ENCODE data around the gene EFR3B. TPM values are rescaled to one million over a fixed set of nuclear protein-coding genes. Genes with fewer than 3 reads are reported as not detected.
"Not testable (repeated sequence)": the region's sequence is repeated elsewhere in the genome, so short reads cannot be mapped to it uniquely, and the experiment has no call there.

Gene EFR3B
- total RNA-seq, 1 donor from 2014 or later: 0.07 TPM

DNA sequence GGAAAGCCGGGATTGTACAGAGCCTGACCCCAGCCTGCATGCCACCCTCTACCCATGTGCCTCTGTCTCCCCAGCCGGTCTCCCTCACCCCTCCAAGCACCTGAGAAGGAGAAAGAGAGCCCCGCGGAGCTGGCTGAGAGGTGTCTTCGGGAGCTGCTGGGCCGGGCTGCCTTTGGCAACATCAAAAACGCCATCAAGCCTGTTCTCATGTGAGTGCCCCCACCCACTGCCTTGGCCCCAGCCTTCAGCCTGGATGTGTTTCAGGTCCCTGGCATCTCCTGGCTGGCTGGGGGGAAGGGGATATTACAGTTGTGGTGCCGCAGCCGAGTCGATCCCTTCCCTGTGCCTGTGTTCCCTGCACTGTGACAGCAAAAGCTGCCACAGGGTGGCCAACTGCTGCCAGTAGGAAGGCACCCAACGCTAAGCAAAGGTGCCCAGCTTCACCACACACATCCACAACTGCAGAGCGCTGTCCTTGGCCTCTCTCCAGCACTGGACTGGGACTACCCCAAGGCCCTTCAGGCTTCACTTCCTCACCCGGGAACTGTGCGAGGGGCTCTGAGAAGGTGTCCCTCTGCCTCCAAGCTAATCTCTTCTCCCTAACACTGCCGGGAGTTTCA lies 88.1 kb downstream of the EFR3B start:
- Mint-ChIP-seq H3K4me1 (peaks cover 15% of the 10 kb centered on the region), H3K9me3 (no peaks in the 10 kb centered on the region), H3K4me3 (no peak overlapping the region), H3K27ac (no peak overlapping the region), H3K27me3 (peaks cover 33% of the 10 kb centered on the region), H3K36me3 (ENCODE audit: low read depth) (no peaks in the 10 kb centered on the region)
- CTCF ChIA-PET: interaction anchor here (1.3 to 4.1 kb wide), 9 partner anchors 11 to 725 kb away, joined by 3 to 46 read pairs (median 8); no protein-coding TSS in a partner anchor
- TF ChIP-seq, protein P1, sequence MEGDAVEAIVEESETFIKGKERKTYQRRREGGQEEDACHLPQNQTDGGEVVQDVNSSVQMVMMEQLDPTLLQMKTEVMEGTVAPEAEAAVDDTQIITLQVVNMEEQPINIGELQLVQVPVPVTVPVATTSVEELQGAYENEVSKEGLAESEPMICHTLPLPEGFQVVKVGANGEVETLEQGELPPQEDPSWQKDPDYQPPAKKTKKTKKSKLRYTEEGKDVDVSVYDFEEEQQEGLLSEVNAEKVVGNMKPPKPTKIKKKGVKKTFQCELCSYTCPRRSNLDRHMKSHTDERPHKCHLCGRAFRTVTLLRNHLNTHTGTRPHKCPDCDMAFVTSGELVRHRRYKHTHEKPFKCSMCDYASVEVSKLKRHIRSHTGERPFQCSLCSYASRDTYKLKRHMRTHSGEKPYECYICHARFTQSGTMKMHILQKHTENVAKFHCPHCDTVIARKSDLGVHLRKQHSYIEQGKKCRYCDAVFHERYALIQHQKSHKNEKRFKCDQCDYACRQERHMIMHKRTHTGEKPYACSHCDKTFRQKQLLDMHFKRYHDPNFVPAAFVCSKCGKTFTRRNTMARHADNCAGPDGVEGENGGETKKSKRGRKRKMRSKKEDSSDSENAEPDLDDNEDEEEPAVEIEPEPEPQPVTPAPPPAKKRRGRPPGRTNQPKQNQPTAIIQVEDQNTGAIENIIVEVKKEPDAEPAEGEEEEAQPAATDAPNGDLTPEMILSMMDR (IDR thresholded peaks at IDR 0.05): no peak
- POLR2A ChIA-PET: no interaction called here
- DNase-seq (no peak), ATAC-seq (ENCODE audit: low read depth) (no peak)
- intact Hi-C loops (cut with micrococcal nuclease): loop anchor here (1.0 to 2.0 kb wide), 5 partner anchors 37 to 720 kb away; no protein-coding TSS in a partner anchor

DNA sequence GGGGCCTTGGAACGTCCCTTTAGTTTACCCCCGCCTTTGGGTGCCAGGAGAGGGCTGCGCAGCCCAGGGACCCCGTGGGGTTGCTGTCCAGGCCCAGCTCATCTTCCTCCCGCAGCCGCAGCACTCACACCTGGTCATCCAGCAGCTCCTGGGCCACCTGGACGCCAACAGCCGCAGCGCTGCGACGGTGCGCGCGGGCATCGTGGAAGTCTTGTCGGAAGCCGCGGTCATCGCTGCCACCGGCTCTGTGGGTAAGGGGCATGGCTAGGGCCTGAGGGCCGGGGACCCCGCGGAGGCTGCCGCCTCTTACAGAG lies 89.3 kb downstream of the EFR3B start:
- CTCF ChIA-PET: interaction anchor here (1.8 to 4.1 kb wide), 2 partner anchors 155 to 720 kb away, joined by 6 to 46 read pairs; no protein-coding TSS in a partner anchor
- H3K4me1 Mint-ChIP-seq: peaks cover 15% of the 10 kb centered on the region
- no peak overlapping the region for H3K27ac Mint-ChIP-seq
- intact Hi-C loops (cut with micrococcal nuclease): no loop called here
- H3K27me3 Mint-ChIP-seq: peaks cover 41% of the 10 kb centered on the region
- peak overlapping the region; percentile 75 for H3K4me3 Mint-ChIP-seq
- ATAC-seq (ENCODE audit: low read depth): no peak
- DNase-seq: no peak
- H3K9me3 Mint-ChIP-seq: no peaks in the 10 kb centered on the region
- POLR2A ChIA-PET: no interaction called here
- no peaks in the 10 kb centered on the region for H3K36me3 Mint-ChIP-seq (ENCODE audit: low read depth)
- TF ChIP-seq, protein P1 (IDR thresholded peaks at IDR 0.05): no peak

DNA sequence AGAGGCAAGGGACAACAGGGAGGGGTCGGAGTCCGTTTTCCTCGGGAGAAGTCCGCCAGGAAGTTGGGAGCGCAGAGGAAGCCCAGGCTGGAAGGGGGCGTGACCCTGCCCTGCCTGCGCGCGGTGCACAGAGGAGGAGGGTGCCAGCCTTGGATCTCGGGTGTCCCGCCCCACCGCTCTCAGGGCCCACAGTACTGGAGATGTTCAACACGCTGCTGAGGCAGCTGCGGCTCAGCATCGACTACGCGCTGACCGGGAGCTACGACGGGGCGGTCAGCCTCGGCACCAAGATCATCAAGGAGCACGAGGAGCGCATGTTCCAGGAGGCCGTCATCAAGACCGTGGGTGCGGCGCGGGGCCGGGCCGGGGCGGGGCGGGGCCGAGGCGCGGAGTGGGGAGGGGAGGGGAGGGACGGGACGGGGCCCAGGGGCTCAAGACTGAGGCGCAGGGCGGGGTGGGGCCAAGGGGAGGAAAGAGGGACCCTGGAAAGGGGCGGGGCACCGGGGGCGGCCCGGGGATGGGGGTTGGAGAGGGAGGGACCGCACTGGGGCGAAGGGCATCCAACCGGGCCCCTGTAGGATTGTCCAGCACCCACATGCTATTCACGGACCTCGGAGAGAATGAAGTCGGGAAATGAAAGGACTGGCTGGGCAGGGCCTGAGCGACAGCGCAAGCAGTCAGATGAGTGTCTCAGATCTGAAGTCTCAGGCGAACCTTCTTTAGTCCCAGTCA lies 89.9 kb downstream of the EFR3B start:
- peaks cover 44% of the 10 kb centered on the region for H3K27me3 Mint-ChIP-seq
- ChIA-PET POLR2A (no interaction called here), CTCF (interaction anchor here (1.8 kb wide), 1 partner anchor 721 kb away, joined by 6 read pairs; no protein-coding TSS in a partner anchor)
- H3K4me1 Mint-ChIP-seq: peaks cover 15% of the 10 kb centered on the region
- H3K4me3 Mint-ChIP-seq: peak overlapping the region; percentile 75
- ATAC-seq (ENCODE audit: low read depth) (peak; percentile 8), DNase-seq (no peak)
- H3K27ac Mint-ChIP-seq: no peak overlapping the region
- TF ChIP-seq, protein P1 (IDR thresholded peaks at IDR 0.05): no peak
- no peaks in the 10 kb centered on the region for H3K9me3 Mint-ChIP-seq
- no peaks in the 10 kb centered on the region for H3K36me3 Mint-ChIP-seq (ENCODE audit: low read depth)
- intact Hi-C loops (cut with micrococcal nuclease): no loop called here

DNA sequence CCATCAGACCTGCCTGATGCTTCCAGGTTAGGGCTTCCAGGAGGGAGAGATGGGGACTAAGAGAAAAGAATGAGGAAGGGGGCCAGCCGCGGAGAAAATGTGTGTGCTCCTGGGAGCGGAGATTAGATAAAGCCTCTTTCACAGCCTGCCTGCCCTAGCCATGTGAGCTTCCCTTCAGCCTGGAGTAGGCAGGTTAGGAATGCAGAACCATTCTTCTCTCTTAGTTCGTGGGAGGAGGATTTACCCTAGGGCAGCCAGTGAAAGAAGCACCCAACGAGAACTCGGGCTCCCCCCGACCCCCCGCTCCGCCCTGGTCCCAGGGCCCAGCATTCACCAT lies 90.4 kb downstream of the EFR3B start:
- H3K27ac Mint-ChIP-seq: no peak overlapping the region
- CTCF ChIA-PET: no interaction called here
- TF ChIP-seq, protein P1 (IDR thresholded peaks at IDR 0.05): no peak
- H3K9me3 Mint-ChIP-seq: no peaks in the 10 kb centered on the region
- peaks cover 48% of the 10 kb centered on the region for H3K27me3 Mint-ChIP-seq
- ATAC-seq (ENCODE audit: low read depth): no peak
- POLR2A ChIA-PET: no interaction called here
- intact Hi-C loops (cut with micrococcal nuclease): no loop called here
- peak overlapping the region; percentile 75 for H3K4me3 Mint-ChIP-seq
- H3K4me1 Mint-ChIP-seq: peaks cover 15% of the 10 kb centered on the region
- no peak for DNase-seq
- no peaks in the 10 kb centered on the region for H3K36me3 Mint-ChIP-seq (ENCODE audit: low read depth)

DNA sequence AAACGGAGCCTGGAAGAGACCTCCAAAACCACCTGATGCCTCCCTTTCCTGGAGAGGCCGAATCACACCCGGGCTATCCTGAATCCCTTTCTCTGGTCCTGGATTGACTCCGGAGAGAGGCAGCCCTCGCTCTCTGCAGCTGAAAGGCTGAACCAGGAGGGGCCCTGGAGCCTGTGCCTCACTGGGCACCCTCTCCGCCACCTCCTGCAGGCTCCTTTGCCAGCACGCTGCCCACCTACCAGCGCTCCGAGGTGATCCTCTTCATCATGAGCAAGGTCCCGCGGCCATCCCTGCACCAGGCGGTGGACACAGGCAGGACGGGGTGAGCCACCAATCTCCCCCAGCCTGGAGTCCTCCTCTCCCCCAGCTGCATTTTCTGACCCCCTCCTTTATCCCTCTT lies 90.8 kb downstream of the EFR3B start:
- DNase-seq (no peak), ATAC-seq (ENCODE audit: low read depth) (no peak)
- Mint-ChIP-seq H3K9me3 (no peaks in the 10 kb centered on the region), H3K27ac (no peak overlapping the region), H3K4me1 (peaks cover 15% of the 10 kb centered on the region), H3K4me3 (no peak overlapping the region), H3K36me3 (ENCODE audit: low read depth) (no peaks in the 10 kb centered on the region), H3K27me3 (peaks cover 48% of the 10 kb centered on the region)
- ChIA-PET CTCF (no interaction called here), POLR2A (no interaction called here)
- intact Hi-C loops (cut with micrococcal nuclease): no loop called here
- TF ChIP-seq, protein P1 (IDR thresholded peaks at IDR 0.05): no peak

DNA sequence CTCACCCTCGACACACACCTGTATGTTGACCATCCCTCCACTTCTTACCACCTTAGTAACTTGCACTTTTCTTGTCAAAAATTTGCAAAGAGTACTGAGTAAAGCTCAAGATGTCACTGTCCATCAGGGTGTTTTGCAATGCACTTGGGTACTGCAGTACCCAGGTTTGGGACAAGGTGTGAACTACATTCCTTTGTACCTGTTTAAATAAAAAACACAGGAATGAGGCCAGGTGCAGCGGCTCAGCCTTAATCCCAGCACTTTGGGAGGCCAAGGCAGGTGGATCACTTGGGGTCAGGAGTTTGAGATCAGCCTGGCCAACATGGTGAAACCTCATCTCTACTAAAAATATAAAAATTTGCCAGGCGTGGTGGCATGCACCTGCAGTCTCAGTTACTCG lies 98.7 kb downstream of the EFR3B start:
- H3K9me3 Mint-ChIP-seq; H3K4me3 Mint-ChIP-seq; CTCF ChIA-PET; H3K27ac Mint-ChIP-seq; H3K36me3 Mint-ChIP-seq (ENCODE audit: low read depth); DNase-seq; intact Hi-C loops (cut with micrococcal nuclease); POLR2A ChIA-PET; ATAC-seq (ENCODE audit: low read depth); H3K4me1 Mint-ChIP-seq: not testable (repeated sequence)
- H3K27me3 Mint-ChIP-seq: peaks cover 13% of the 10 kb centered on the region
